Epithelial cell of proximal tubule (primary cell): Measurements from ENCODE around the gene CACNA1C. TPM values are rescaled to one million over a fixed set of nuclear protein-coding genes. Genes with fewer than 3 reads are reported as not detected.

Source experiments
- DNase-seq: peaks from one replicate; pipeline ENCODE4 v3.0.0-alpha.2; 2011; ENCODE audit warnings: low read depth
- H3K4me3 ChIP-seq: 2 replicates; pipeline ENCODE4 v1.5.1; 2011; ENCODE audit warnings: low read depth, mild to moderate bottlenecking, low read length
- CTCF ChIP-seq: conservative IDR thresholded peaks from 2 replicates; pipeline ENCODE4 v1.5.1; 2012; ENCODE audit warnings: low read depth, mild to moderate bottlenecking, low read length
- total RNA-seq: library from RNA; depleted of rRNA; stranded (reverse); fragments of >200 nt; gene quantifications from 2 replicates; pipeline ENCODE4 v1.2.3, GENCODE V29; 2015

Gene CACNA1C
- total RNA-seq, 1 donor from 2014 or later, result not detected

- no peak for TF ChIP-seq CTCF
- H3K4me3 ChIP-seq, result no peak overlapping the region
- DNase-seq, result no peak
These were observed 483.9 kb downstream of the CACNA1C start for GRCh38 chr12:2536724-2537123.

GRCh38 chr12:2537868-2538541 is 485.2 kb downstream of the CACNA1C start:
- H3K4me3 ChIP-seq, result no peak overlapping the region
- DNase-seq, result no peak
- TF ChIP-seq CTCF, result no peak

- TF ChIP-seq CTCF, result no peak
- no peak for DNase-seq
- H3K4me3 ChIP-seq, result no peak overlapping the region
These were observed 487.2 kb downstream of the CACNA1C start for GRCh38 chr12:2539938-2540337.

GRCh38 chr12:2540535-2540941 is 487.8 kb downstream of the CACNA1C start:
- no peak for DNase-seq
- TF ChIP-seq CTCF, result no peak
- no peak overlapping the region for H3K4me3 ChIP-seq

- no peak for TF ChIP-seq CTCF
- H3K4me3 ChIP-seq, result no peak overlapping the region
- no peak for DNase-seq
These were observed 488.9 kb downstream of the CACNA1C start for GRCh38 chr12:2541631-2542204.

GRCh38 chr12:2543801-2544200 is 491.0 kb downstream of the CACNA1C start:
- no peak overlapping the region for H3K4me3 ChIP-seq
- TF ChIP-seq CTCF, result no peak
- no peak for DNase-seq

GRCh38 chr12:2544230-2544629 is 491.4 kb downstream of the CACNA1C start:
- no peak for DNase-seq
- TF ChIP-seq CTCF, result no peak
- H3K4me3 ChIP-seq, result no peak overlapping the region
